HL-60 (cell line): ENCODE data around the gene SDK1.

Experiments used
- DNase-seq, 2 experiments: peaks; one replicate each; pipeline ENCODE4 v3.0.0-alpha.2; 2010 to 2020; ENCODE audit warnings: low read depth in 1 of 2, low spot score in 1 of 2
- H3K27ac ChIP-seq: fragments of 250-450 bp; sonication (Bioruptor Pico); replicated peaks from 2 replicates; pipeline ENCODE4 v1.5.1; 2020; ENCODE audit warnings: mild to moderate bottlenecking, moderate library complexity
- H3K27me3 ChIP-seq: fragments of 250-450 bp; sonication (Bioruptor Pico); 2 replicates; pipeline ENCODE4 v1.5.1; 2021; ENCODE audit warnings: mild to moderate bottlenecking, moderate library complexity; ENCODE audit not compliant: insufficient read depth, poor library complexity, severe bottlenecking
- H3K4me3 ChIP-seq: replicated peaks from 2 replicates; pipeline ENCODE4 v1.5.1; 2011; ENCODE audit warnings: mild to moderate bottlenecking, control low read depth, low read length; ENCODE audit not compliant: insufficient read depth
- GABPA ChIP-seq: IDR thresholded peaks from 2 replicates; pipeline ENCODE4 v1.6.1; 2012; ENCODE audit warnings: low read depth
- POLR2AphosphoS5 ChIP-seq: IDR thresholded peaks from 2 replicates; pipeline ENCODE4 v1.6.1; 2012; ENCODE audit warnings: low read depth
- SPI1 ChIP-seq: IDR thresholded peaks from 2 replicates; pipeline ENCODE4 v1.6.1; 2012; ENCODE audit warnings: low read depth, mild to moderate bottlenecking, borderline replicate concordance
- TF ChIP-seq, protein P1 (sequence below): IDR thresholded peaks from 2 replicates; pipeline ENCODE4 v1.6.1; 2012; ENCODE audit warnings: low read depth; ENCODE audit not compliant: insufficient replicate concordance
- TF ChIP-seq, protein P2 (sequence below): IDR thresholded peaks from one replicate; pipeline ENCODE4 v1.5.1; 2011; ENCODE audit warnings: low read length, control low read depth, inconsistent platforms; ENCODE audit not compliant: insufficient read depth

SDK1 gene

DNA sequence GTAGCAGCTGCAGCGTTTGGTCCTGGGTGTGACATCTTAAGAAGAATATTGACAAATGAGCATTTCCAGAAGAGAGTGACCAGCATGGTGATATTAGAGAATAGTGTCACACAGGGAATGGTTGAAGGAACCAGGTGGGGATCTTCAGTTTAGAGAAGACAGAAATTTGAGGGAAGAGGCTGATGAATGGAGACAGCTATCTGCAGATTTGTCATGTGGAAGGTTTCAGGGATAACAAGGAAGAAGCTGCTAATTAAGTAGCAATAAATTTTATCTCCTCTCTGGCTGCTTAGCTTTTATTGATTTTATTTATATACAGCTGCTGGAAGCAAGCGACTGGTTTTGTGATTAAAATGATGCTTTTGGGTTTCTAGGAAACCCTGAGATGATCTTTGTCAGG, 26.0 kb downstream of the SDK1 start:
- DNase-seq, result no peak
- peaks cover 3% of the 10 kb centered on the region for H3K27me3 ChIP-seq
- TF ChIP-seq, protein P1, sequence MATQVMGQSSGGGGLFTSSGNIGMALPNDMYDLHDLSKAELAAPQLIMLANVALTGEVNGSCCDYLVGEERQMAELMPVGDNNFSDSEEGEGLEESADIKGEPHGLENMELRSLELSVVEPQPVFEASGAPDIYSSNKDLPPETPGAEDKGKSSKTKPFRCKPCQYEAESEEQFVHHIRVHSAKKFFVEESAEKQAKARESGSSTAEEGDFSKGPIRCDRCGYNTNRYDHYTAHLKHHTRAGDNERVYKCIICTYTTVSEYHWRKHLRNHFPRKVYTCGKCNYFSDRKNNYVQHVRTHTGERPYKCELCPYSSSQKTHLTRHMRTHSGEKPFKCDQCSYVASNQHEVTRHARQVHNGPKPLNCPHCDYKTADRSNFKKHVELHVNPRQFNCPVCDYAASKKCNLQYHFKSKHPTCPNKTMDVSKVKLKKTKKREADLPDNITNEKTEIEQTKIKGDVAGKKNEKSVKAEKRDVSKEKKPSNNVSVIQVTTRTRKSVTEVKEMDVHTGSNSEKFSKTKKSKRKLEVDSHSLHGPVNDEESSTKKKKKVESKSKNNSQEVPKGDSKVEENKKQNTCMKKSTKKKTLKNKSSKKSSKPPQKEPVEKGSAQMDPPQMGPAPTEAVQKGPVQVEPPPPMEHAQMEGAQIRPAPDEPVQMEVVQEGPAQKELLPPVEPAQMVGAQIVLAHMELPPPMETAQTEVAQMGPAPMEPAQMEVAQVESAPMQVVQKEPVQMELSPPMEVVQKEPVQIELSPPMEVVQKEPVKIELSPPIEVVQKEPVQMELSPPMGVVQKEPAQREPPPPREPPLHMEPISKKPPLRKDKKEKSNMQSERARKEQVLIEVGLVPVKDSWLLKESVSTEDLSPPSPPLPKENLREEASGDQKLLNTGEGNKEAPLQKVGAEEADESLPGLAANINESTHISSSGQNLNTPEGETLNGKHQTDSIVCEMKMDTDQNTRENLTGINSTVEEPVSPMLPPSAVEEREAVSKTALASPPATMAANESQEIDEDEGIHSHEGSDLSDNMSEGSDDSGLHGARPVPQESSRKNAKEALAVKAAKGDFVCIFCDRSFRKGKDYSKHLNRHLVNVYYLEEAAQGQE, result no peak
- TF ChIP-seq, protein P2, sequence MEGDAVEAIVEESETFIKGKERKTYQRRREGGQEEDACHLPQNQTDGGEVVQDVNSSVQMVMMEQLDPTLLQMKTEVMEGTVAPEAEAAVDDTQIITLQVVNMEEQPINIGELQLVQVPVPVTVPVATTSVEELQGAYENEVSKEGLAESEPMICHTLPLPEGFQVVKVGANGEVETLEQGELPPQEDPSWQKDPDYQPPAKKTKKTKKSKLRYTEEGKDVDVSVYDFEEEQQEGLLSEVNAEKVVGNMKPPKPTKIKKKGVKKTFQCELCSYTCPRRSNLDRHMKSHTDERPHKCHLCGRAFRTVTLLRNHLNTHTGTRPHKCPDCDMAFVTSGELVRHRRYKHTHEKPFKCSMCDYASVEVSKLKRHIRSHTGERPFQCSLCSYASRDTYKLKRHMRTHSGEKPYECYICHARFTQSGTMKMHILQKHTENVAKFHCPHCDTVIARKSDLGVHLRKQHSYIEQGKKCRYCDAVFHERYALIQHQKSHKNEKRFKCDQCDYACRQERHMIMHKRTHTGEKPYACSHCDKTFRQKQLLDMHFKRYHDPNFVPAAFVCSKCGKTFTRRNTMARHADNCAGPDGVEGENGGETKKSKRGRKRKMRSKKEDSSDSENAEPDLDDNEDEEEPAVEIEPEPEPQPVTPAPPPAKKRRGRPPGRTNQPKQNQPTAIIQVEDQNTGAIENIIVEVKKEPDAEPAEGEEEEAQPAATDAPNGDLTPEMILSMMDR, result no peak
- no peak overlapping the region for H3K27ac ChIP-seq
- no peak overlapping the region for H3K4me3 ChIP-seq

DNA sequence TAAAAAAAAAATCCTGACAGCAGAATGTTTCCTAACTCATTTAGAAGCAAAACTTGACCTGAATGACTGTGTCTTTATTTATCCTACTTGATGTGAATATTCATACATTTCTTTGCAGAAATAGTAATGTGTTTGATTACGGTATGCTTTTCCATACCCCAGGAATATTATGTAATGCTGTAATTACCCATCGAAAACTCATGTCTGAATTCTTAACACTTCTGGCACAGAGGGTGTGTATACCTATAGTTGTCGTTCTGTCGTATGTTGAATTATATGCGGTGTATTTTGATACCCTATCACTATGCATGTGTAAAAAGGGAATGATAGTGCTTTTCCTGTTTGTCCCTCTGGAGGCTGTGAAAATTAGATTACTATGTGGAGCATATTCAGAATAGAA, 26.6 kb downstream of the SDK1 start:
- TF ChIP-seq POLR2AphosphoS5 (no peak), GABPA (no peak), SPI1 (no peak)
- TF ChIP-seq, protein P2, result no peak
- DNase-seq, result no peak
- Histone ChIP-seq H3K27ac (no peak overlapping the region), H3K27me3 (peaks cover 3% of the 10 kb centered on the region), H3K4me3 (no peak overlapping the region)

DNA sequence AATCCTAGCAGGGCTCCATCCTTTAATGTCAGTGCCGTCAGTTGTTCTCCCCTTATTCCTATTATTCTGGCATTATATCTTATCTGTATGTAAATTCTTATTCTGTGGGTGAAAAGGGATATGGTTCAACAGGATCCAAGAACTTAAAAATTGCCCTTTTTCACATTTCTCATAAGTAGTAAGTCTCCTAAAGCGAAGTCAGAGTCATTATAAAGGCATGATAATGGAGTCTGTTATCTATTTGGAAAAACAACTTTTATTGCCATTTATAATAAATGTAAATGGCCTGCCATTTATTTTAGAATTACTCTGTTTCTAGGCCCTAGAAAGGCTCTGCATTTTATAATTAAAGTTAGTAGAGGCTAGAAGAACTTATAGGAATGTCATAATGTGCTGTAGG, 31.3 kb downstream of the SDK1 start:
- no peak for DNase-seq

More for the DNA sequence above, 31.3 kb downstream of the SDK1 start:
- TF ChIP-seq, protein P2, result no peak
- TF ChIP-seq GABPA (no peak), POLR2AphosphoS5 (no peak), SPI1 (no peak)
- TF ChIP-seq, protein P1, result no peak
- no peaks in the 10 kb centered on the region for H3K27me3 ChIP-seq
- H3K4me3 ChIP-seq, result no peak overlapping the region
- no peak overlapping the region for H3K27ac ChIP-seq
